GM20000 (cell line): ENCODE measurements around the gene METTL2B.

Source experiments
- DNase-seq: peaks from one replicate; pipeline ENCODE4 v3.0.0; 2012; ENCODE audit warnings: low spot score
- TF ChIP-seq, protein P1 (sequence below): IDR thresholded peaks from 2 replicates; pipeline ENCODE4 v1.5.1; 2012; ENCODE audit warnings: mild to moderate bottlenecking, control low read depth; ENCODE audit errors: extremely low read depth, missing control alignments

The METTL2B gene

DNA sequence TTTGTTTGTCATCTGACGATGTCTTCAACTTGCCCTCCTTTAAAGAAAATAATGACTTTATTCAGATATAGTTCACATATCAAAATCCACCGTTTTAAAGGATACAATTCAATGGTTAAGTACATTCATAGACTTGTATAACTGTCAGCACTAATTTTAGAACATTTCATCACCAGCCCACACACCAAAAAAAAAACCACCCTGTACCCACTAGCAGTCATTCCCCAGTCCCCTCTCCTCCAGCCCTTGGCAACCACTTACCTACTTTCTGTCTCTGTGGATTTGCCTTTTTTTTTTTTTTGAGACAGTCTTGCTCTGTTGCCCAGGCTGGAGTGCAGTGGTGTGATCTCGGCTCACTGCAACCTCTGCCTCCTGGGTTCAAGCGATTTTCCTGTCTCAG lies 26.1 kb upstream of the METTL2B start:
- no peak for DNase-seq
- TF ChIP-seq, protein P1, sequence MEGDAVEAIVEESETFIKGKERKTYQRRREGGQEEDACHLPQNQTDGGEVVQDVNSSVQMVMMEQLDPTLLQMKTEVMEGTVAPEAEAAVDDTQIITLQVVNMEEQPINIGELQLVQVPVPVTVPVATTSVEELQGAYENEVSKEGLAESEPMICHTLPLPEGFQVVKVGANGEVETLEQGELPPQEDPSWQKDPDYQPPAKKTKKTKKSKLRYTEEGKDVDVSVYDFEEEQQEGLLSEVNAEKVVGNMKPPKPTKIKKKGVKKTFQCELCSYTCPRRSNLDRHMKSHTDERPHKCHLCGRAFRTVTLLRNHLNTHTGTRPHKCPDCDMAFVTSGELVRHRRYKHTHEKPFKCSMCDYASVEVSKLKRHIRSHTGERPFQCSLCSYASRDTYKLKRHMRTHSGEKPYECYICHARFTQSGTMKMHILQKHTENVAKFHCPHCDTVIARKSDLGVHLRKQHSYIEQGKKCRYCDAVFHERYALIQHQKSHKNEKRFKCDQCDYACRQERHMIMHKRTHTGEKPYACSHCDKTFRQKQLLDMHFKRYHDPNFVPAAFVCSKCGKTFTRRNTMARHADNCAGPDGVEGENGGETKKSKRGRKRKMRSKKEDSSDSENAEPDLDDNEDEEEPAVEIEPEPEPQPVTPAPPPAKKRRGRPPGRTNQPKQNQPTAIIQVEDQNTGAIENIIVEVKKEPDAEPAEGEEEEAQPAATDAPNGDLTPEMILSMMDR, result no peak

DNA sequence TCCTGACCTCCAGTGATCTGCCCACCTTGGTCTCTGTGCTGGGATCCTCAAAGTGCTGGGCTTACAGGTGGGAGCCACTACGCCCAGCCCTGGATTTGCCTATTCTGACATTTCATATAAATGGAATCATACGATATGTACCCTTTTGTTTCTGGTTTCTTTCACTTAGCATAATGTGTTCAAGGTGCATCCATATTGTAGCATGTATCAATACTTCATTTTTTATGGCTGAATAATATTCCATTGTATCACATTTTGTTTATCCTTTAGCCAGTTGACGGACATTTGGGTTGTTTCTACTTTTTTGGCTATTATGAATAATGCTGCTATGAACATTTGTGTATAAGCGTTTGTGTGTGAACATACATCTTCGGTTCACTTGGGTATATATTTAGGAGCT lies 25.6 kb upstream of the METTL2B start:
- TF ChIP-seq, protein P1, result no peak
- no peak for DNase-seq

DNA sequence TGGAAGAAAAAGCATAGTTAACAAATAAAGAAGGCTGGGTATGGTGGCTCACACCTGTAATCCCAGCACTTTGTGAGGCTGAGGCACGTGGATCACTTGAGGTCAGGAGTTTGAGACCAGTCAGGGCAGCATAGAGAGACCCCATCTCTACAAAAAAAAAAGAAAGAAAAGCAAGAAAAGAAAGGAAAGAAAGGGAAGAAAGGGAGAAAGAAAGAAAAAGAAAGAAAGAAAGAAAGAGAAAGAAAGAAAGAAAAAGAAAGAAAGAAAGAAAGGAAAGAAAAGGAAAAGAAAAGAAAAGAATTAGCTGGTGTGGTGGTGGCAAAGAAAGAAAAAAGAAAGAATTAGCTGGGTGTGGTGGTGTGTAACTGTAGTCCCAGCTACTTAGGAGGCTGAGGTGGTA lies 24.0 kb upstream of the METTL2B start:
- TF ChIP-seq, protein P1, result no peak

DNA sequence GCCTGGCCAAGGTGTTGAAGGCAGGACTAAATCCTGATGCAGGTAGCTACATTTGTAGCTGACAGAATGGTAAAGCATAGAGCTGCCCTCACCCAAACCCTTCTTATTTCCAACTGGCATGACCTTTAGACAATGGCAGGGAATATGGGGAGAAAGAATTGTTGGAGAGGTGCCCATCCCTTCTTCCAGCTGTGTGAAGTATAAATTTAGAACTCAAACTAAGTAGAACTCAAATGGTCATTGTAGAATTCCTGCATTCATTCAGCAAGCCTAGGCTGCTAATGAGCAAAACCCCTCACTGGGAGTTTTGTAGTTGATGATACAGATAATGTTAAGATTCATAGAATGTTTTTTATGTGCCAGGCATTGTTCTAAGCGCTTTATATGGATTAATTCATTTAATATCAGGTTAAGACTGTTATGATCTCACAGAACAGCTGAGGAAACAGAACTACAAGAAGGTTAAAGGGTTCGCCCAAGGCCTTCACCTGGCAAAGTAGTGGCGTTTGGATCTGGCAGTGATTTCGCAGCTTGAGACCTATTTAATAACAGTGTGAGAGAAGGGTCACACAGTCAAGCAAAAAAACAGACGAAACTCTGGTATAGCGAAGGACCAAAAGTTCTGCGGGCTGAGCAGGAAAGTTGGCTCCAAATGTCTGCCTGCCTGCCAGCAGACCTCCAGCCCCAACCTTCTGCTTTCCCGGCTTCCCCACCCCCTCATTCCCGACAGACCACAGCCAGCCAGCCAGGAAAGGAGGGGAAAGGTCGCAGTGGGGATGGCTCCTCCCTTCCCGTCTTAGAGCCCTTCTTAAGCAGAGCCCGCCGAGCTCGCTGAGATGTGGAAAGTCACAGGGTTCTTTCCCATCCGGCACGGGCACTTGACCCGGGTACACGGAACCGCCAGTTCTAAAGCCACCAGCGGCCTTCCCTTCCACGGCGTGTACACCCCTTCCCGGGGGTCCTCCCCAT lies 22.4 kb upstream of the METTL2B start:
- DNase-seq, result no peak
- TF ChIP-seq, protein P1, result no peak

More for the DNA sequence above, 24.0 kb upstream of the METTL2B start:
- DNase-seq, result no peak

DNA sequence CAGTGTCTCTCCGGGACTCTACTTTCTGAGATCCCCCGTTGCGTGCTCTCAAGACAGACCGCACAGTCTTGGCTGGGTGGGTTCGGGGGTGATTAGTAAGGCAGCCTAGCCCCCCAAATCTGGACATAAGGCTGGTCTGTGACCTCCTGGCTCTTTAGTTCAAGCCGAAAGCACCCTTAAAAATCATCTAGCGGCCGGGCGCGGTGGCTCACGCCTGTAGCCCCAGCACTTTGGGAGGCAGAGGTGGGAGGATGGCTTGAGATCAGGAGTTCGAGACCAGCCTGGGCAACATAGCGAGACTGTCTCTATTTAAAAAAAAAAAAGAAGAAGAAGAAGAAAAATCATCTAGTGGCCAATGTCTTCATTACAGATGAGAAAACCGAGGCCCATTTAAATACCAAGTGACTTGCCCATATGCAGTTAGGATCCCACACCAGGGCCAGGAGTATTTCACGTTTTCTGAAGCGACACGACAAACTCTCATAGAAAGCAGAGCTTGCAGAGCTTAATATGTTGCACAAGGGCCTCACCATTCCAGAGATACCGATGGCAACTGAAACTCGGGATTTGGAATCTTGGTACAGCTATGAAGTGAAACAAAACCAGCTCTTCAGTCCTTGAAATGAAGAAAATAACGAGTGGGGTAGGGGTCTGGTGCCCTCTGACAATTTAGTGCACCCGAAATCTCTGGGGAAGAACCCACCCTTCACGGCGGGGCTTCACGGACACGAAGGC lies 21.6 kb upstream of the METTL2B start:
- TF ChIP-seq, protein P1, result no peak
- no peak for DNase-seq

DNA sequence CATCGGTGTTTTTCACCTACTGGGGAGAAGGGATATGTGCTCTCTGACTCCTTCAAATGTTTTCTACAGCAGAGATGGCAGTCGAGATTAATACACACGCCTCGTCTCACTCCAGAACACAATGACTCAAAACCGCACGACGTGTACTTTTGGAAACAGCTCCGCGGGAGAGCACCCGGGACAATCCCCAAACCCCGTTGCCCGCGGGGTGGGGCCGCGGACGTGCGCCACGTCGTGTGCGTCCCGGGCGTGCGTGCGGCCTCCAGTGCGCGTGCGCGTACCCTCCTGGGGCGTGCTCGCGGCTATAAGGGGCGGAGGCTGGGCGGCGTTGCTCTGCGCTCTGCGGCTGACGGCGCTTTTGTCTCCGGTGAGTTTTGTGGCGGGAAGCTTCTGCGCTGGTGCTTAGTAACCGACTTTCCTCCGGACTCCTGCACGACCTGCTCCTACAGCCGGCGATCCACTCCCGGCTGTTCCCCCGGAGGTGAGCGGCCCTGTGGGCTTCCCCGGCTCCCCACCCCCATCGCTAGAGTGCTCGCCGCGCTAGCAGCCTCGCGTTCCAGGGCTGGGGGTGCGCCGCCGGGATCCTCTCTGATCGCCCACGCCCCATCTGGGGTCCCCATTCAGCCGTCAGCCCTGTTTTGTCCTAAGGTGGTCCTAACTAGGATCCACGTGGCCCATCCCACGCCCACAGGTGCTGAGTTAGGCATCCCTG lies 20.8 kb upstream of the METTL2B start, which contains the start of gene HILPDA:
Gene HILPDA (plus strand): TSS at position 336 of the 712 bp plus-strand sequence. CDS start 1,391 bp downstream, outside the sequence.
- DNase-seq, result peak; percentile 96
- TF ChIP-seq, protein P1, result no peak
